NOMO-1 treated with dmso at 0.1 percent for 144 hours (cell line): ENCODE data around the gene MROH2A.

Experiments used
- DNase-seq: peaks from one replicate; lab custom pipeline; 2025; ENCODE audit not compliant: unreplicated experiment; lab: John Stamatoyannopoulos, UW

The MROH2A gene

GRCh38 chr2:233764761-233765160 is 13.4 kb upstream of the MROH2A start:
- DNase-seq = no peak

- no peak for DNase-seq
Measured at GRCh38 chr2:233766416-233766815, 11.7 kb upstream of the MROH2A start.

- DNase-seq = no peak
Measured at GRCh38 chr2:233768076-233768475, 10.1 kb upstream of the MROH2A start.

GRCh38 chr2:233769260-233769659 is 8.9 kb upstream of the MROH2A start:
- no peak for DNase-seq

GRCh38 chr2:233772153-233772552 is 6.0 kb upstream of the MROH2A start:
- DNase-seq = no peak

- no peak for DNase-seq
Measured at GRCh38 chr2:233772583-233772982, 5.5 kb upstream of the MROH2A start.

DNA sequence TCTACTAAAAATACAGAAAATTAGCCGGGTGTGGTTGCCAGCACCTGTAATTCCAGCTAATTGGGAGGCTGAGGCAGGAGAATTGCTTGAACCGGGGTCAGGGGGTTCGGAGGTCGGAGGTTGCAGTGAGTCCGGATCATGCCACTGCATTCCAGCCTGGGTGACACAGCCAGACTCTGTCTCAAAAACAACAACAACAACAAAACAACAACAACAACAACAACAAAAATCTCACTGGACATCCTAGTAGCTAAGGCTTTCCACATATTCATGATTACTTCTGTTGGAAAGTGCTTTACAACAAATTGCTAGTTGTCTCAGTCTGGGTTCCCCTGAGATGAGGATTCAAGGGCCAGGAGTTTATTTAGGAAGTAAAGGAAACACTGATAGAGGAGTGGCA is 4.3 kb upstream of the MROH2A start:
- no peak for DNase-seq

GRCh38 chr2:233775414-233775813 is 2.7 kb upstream of the MROH2A start:
- DNase-seq = no peak

DNA sequence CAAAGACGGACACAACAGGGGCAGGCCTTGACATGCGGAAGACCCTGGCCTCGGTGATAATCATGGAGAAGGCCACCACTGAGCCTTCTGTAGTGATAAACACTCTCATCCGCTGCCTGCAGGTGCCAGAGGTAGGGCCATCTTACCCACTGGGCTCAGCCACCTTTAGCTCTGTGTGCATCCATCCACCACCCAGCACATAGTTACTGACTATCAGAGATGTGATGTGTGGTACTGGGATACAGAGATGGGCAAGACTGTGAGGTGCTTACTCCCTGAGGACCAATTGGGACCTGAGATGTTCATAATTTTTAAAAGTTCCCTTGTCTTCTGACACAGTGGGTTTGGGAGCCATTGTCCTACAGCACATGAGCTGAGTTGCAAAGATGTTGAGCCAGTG is 1.6 kb downstream of the MROH2A start:
- DNase-seq = no peak

DNA sequence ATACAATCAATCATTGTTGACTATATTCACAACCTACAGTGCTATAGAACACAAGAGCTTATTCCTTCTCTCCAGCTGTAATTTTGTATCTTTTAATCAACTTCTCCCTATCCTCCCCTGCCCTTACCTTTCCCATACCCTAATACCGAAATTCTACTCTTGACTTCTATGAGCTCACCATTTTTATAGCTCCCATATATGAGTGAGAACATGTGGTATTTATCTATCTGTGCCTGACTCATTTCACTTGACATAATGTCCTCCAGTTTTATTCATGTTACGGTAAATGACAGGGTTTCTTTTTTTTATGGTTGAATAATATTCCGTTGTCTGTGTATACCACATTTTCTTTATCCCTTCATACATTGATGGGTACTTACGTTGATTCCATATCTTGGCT is 2.6 kb downstream of the MROH2A start:
- DNase-seq = no peak

DNA sequence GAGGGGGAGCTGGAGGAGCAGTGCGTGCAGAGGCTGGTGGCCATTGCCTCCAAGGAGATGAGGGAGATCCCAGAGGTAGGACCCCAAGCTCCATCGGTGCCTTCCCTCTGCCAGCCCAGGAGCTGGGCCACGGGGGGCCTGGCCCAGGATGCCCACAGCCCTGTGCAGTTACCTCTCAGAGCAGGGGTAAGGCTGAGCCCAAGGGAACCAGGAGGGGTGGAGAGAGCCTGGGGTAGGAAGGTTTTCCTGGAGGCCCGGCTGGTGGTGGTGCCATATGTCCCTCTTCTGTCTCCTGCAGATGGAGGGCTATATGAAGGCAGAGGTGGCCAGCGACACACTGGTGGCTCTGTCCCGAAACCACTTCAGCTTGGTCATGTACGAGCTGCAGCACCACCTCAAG is 11.4 kb downstream of the MROH2A start:
- DNase-seq = no peak

GRCh38 chr2:233791151-233791882 is 13.2 kb downstream of the MROH2A start:
- no peak for DNase-seq

GRCh38 chr2:233791883-233792329 is 13.8 kb downstream of the MROH2A start:
- no peak for DNase-seq

DNA sequence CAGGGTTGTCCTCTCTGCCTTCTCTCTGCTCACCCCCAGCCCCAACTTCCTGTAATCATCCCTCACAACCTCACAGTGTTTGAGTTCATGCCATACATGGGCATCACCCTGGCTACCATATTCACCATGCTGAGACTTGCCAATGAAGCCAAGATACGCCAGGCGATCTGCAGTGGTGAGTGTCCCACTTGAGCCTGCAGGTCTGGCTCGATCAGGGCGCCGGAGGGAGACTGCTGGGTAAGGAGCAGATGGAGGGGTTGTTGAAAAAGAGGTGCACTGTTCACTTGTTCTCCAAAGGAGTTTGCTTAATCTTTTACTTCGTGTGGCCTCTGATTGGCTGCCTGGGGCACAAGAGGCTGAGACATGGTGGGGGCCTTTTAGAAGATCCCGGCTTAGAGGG is 14.6 kb downstream of the MROH2A start:
- no peak for DNase-seq

GRCh38 chr2:233793465-233794127 is 15.5 kb downstream of the MROH2A start:
- DNase-seq = no peak

DNA sequence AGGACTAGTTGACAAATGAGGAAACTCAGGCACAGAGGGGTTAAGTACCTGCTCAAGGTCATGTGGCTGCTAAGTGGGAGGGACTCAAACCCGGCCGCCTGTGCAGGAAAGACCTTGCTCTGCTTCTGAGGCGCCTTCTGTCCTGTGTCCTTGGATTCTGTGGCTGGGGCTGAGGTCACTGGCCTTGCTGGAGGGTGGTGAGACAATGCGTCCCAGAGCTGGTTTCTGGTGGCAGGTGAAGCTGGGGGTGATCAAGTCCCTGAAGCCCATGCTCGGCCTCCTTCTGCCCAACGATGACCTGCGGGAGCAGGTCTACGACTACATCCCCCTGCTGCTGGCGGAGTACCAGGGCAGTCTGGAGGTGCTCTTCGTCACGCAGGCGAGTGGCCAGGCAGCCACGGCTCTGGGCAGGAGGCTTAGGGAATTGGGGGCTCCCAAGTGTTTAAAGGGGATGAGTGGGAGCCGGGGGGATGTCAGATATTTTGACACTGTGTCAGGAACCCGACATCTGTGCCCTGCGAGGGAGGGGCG is 16.1 kb downstream of the MROH2A start:
- no peak for DNase-seq

DNA sequence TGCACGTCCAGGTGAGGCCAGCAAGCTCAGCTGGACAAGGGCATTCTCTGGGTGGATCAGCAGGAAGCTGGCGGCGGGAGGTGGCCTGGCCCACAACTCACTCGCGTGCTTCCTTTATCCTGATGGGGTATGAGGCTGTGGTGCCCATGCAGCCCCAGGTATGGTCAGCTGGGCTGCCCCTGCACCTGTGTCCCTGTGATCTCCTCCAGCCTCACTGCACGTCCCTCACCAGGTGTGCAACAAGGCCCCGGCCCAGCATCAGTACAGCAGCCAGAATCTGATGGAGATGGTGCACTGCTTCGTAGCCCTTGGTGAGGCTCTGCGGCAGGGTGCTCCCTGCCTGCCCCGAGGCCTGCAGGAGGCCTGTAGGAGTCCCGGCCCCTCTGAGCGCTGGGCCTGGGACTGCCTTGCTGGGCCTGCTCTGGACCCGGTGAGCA is 17.6 kb downstream of the MROH2A start:
- DNase-seq = no peak

DNA sequence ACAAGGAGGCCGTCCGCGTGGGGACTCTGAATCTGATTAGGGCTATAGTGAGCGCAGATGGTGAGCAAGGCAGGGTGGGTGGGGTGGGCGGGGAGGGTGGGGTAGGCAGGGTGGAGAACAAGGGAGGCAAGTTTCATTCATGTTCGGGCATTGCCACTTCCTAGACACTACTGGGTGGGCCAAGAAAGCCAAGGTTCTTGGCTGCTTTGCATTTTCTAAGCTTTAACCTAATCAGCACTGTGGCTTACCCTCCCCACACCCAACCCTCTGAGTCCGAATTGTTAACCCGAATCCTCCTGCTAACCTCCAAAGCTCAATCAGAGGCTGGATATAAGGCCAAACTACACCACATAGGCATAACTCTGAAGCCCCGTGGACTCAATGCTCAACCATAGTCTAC is 18.1 kb downstream of the MROH2A start:
- DNase-seq = no peak

DNA sequence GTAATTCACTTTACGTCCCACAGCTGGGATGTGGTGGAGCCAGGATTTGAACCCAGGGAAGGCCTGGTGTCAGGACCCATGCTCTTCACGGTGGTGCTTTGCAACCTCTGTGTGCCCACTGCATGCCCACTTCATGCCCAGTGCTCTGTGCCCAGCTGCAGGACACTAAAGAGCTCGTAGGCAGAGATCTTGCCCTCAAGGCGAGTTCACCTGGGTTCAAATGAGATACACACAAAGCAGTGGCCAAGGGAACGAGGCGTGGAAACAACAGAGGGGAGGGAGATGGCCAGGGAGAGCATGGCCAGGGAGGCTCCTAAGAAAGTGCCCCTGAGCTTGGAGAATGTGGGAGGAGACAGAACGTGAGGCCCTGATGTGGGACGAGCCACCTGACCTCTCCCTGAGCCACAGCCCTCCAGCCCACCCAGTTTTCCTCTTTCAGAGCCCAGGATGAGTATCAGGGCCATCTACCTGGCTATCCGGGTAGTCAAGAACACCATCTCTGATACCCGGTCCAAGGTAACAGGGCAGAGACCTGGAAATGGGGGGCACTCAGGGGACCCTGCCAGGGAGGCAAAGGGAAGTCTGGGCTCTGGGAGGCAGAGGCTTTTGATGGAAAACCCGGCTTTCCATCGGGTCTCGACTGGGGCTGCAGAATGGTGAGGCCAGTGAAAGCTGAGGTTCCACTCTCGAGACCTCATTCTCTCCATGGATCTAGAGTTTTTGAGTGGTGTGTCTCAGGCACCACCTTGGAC is 20.4 kb downstream of the MROH2A start:
- no peak for DNase-seq

- no peak for DNase-seq
Measured at GRCh38 chr2:233799087-233799665, 21.0 kb downstream of the MROH2A start.

DNA sequence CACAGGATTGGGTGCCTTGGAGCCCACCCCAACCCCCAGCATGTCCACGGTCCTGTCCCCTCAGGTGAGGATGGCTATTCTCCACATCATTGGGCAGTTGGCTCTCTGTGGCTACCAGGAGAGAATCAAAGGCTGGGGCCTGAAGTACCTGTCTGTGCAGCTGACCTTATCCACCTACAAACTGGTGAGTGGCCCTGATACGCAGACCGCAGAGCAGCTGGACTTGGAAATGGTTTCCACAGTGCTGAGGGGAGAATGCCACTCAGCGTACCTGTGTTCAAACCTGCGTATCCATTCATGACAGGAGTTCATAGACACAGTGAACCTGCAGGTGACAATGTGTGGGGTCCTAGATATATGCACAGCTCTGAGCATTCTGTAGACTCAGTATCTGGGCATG is 21.6 kb downstream of the MROH2A start:
- DNase-seq = no peak
